ENCODE data around the gene GOLGA2. TPM values are rescaled to one million over a fixed set of nuclear protein-coding genes. Genes with fewer than 3 reads are reported as not detected.

Gene GOLGA2
- total and polyA plus RNA-seq, 2 of the 4 experiments (the other 2 are of a cell fraction) = 118 to 146 TPM

DNA sequence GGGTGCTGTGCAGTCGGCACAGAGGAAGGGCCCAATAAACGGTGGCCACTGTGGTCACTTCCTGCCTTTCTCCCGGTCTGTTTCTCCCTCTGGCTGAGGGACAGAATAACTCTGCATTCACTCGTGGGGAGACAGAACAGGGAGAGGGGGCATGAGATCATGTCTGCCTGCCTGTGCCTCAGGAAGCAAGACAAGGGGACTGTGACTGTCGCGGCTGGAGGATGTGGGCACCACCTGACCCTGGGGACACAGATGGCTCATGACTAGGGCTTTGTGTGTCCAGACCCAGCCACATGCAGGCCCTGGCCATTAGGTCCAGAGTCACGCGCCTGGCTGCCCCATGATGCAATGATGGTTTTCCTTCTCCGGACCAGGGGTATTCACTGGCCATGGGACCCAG is 40.6 kb upstream of the GOLGA2 start:
- Histone ChIP-seq H2AK9ac (replicated peaks; ENCODE audit: low read depth, low read length, poor library complexity) (no peak overlapping the region), H3K27ac (ENCODE audit: insufficient read depth, low read length) (no peak overlapping the region), H3K9me3 (ENCODE audit: control insufficient read depth, insufficient read depth, low read length) (no peaks in the 10 kb centered on the region), H4K91ac (ENCODE audit: insufficient read depth, low read depth, low read length) (no peak overlapping the region), H4K5ac (ENCODE audit: low read depth, low read length) (no peak overlapping the region), H4K20me1 (ENCODE audit: insufficient read depth, low read length) (no peaks in the 10 kb centered on the region), H3K4me3 (ENCODE audit: insufficient read depth, low read depth, low read length) (no peak overlapping the region), H3K56ac (ENCODE audit: extremely low read depth, insufficient read depth, low read length) (no peak overlapping the region), H2BK120ac (ENCODE audit: low read depth, low read length) (no peak overlapping the region), H3K36me3 (ENCODE audit: control insufficient read depth, insufficient read depth, low read length) (peaks cover 30% of the 10 kb centered on the region), H3K9me1 (ENCODE audit: insufficient read depth, low read length) (peaks cover 2% of the 10 kb centered on the region; the same call in 1 of the 2 replicates), H3K9ac (ENCODE audit: low read depth, low read length) (no peak overlapping the region), H2BK5ac (ENCODE audit: low read depth, low read length, poor library complexity, severe bottlenecking) (no peak overlapping the region), H2BK20ac (ENCODE audit: low read depth, low read length) (no peak overlapping the region), H3K4me1 (ENCODE audit: control insufficient read depth, insufficient read depth, low read length) (peaks cover 1% of the 10 kb centered on the region; the same call in 1 of the 2 replicates), H3K4me2 (ENCODE audit: low read depth, low read length) (no peak overlapping the region), H2AK5ac (ENCODE audit: low read depth, low read length) (no peak overlapping the region), H3K4ac (ENCODE audit: low read depth, low read length) (no peak overlapping the region), H4K8ac (ENCODE audit: low read depth in 2 of 2, low read length in 2 of 2) (no peak overlapping the region), H2BK15ac (ENCODE audit: low read depth, low read length) (no peak overlapping the region), H2AFZ (replicated peaks; ENCODE audit: low read length, poor library complexity) (no peak overlapping the region), H3K79me1 (ENCODE audit: low read depth in 1 of 2, low read length in 2 of 2) (peaks cover 6 to 11% of the 10 kb centered on the region in 2 experiments), H3K27me3 (ENCODE audit: control insufficient read depth, insufficient read depth, low read length) (no peaks in the 10 kb centered on the region), H3K18ac (ENCODE audit: low read depth, low read length) (no peak overlapping the region), H3K14ac (replicated peaks; ENCODE audit: low read depth, low read length) (no peak overlapping the region), H3K23ac (ENCODE audit: low read depth, low read length) (no peak overlapping the region)
- in situ Hi-C loops (cut with MboI; ENCODE audit: low sequenced_read_pairs) = no loop called here
- DNase-seq (no peak), ATAC-seq (ENCODE audit: low read depth) (no peak)
- dilution Hi-C loops (cut with HindIII; ENCODE audit: low sequenced_read_pairs, unreplicated experiment) = no loop called here
- CTCF ChIA-PET = no interaction called here
- TF ChIP-seq MAZ (IDR thresholded peaks at IDR 0.05; ENCODE audit: borderline replicate concordance, low read depth, low read length) (no peak), CEBPB (IDR thresholded peaks at IDR 0.05; ENCODE audit: low read depth, low read length) (no peak), RAD21 (IDR thresholded peaks at IDR 0.05; ENCODE audit: low read length) (no peak), CHD1 (IDR thresholded peaks at IDR 0.05; ENCODE audit: low read depth, low read length) (no peak), POLR2A (IDR thresholded peaks at IDR 0.05; ENCODE audit: low read depth, low read length) (no peak), FOS (IDR thresholded peaks at IDR 0.05; ENCODE audit: low read depth, low read length) (no peak), MAFK (IDR thresholded peaks at IDR 0.05; ENCODE audit: low read depth, low read length) (no peak), RCOR1 (IDR thresholded peaks at IDR 0.05; ENCODE audit: insufficient replicate concordance, low read length) (no peak), SMC3 (IDR thresholded peaks at IDR 0.05; ENCODE audit: low read depth, low read length) (no peak), RFX5 (IDR thresholded peaks at IDR 0.05; ENCODE audit: low read depth, low read length) (no peak), MXI1 (IDR thresholded peaks at IDR 0.05; ENCODE audit: borderline replicate concordance, low read depth, low read length) (no peak)
- TF ChIP-seq, protein P1, sequence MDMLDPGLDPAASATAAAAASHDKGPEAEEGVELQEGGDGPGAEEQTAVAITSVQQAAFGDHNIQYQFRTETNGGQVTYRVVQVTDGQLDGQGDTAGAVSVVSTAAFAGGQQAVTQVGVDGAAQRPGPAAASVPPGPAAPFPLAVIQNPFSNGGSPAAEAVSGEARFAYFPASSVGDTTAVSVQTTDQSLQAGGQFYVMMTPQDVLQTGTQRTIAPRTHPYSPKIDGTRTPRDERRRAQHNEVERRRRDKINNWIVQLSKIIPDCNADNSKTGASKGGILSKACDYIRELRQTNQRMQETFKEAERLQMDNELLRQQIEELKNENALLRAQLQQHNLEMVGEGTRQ (IDR thresholded peaks at IDR 0.05; ENCODE audit: low read depth, low read length) = no peak
- TF ChIP-seq, protein P2, sequence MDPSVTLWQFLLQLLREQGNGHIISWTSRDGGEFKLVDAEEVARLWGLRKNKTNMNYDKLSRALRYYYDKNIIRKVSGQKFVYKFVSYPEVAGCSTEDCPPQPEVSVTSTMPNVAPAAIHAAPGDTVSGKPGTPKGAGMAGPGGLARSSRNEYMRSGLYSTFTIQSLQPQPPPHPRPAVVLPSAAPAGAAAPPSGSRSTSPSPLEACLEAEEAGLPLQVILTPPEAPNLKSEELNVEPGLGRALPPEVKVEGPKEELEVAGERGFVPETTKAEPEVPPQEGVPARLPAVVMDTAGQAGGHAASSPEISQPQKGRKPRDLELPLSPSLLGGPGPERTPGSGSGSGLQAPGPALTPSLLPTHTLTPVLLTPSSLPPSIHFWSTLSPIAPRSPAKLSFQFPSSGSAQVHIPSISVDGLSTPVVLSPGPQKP (IDR thresholded peaks at IDR 0.05; ENCODE audit: borderline replicate concordance, low read depth, low read length) = no peak
- TF ChIP-seq, protein P3, sequence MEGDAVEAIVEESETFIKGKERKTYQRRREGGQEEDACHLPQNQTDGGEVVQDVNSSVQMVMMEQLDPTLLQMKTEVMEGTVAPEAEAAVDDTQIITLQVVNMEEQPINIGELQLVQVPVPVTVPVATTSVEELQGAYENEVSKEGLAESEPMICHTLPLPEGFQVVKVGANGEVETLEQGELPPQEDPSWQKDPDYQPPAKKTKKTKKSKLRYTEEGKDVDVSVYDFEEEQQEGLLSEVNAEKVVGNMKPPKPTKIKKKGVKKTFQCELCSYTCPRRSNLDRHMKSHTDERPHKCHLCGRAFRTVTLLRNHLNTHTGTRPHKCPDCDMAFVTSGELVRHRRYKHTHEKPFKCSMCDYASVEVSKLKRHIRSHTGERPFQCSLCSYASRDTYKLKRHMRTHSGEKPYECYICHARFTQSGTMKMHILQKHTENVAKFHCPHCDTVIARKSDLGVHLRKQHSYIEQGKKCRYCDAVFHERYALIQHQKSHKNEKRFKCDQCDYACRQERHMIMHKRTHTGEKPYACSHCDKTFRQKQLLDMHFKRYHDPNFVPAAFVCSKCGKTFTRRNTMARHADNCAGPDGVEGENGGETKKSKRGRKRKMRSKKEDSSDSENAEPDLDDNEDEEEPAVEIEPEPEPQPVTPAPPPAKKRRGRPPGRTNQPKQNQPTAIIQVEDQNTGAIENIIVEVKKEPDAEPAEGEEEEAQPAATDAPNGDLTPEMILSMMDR (conservative IDR thresholded peaks at IDR 0.05; ENCODE audit: low read depth, low read length) = no peak
- BruUV-seq (replicated peaks) = no TSS peak
- POLR2A ChIA-PET (ENCODE audit: unreplicated experiment) = no interaction called here
- WGBS, 2 experiments (ENCODE audit: extremely low coverage in 2 of 2, insufficient read length in 1 of 2) = 100% methylated on average over 2 of the region's 9 CpGs; no CpG with 5 or more reads in 1 of the 2 experiments
- intact Hi-C loops (cut with micrococcal nuclease) = no loop called here
